Astrocyte of the cerebellum (primary cell): ENCODE results near the gene EIF3M.
"Not testable (repeated sequence)": the region's sequence is repeated elsewhere in the genome, so short reads cannot be mapped to it uniquely, and the experiment has no call there.

ENCODE experiments used
- DNase-seq: peaks from one replicate; pipeline ENCODE4 v3.0.0-alpha.2; 2011; ENCODE audit warnings: low read depth
- H3K4me3 ChIP-seq: 2 replicates; pipeline ENCODE4 v1.5.1; 2011; ENCODE audit warnings: mild to moderate bottlenecking, low read depth, low read length, moderate library complexity
- CTCF ChIP-seq: IDR thresholded peaks from 2 replicates; pipeline ENCODE4 v1.5.1; 2012; ENCODE audit warnings: low read length, low read depth, moderate library complexity, mild to moderate bottlenecking; ENCODE audit errors: missing control alignments
- in situ Hi-C: cut with HindIII; loops from 2 replicates; pipeline ENCODE4 v1.10.0; 2017; ENCODE audit warnings: low sequenced_read_pairs

The EIF3M gene

GRCh38 chr11:32584921-32585320, 1.3 kb downstream of the EIF3M start:
- in situ Hi-C loops: no loop called here
- peak overlapping the region; percentile 95 for H3K4me3 ChIP-seq
- TF ChIP-seq CTCF: no peak
- DNase-seq: no peak

- in situ Hi-C loops: no loop called here
- peak; percentile 50 for TF ChIP-seq CTCF
- DNase-seq: no peak
- no peak overlapping the region for H3K4me3 ChIP-seq
Measured at GRCh38 chr11:32586576-32587190, 3.1 kb downstream of the EIF3M start.

- no peak overlapping the region for H3K4me3 ChIP-seq
- no peak for DNase-seq
- in situ Hi-C loops: no loop called here
- TF ChIP-seq CTCF: no peak
Measured at GRCh38 chr11:32594272-32594671, 10.6 kb downstream of the EIF3M start.

GRCh38 chr11:32596114-32596513, 12.5 kb downstream of the EIF3M start:
- DNase-seq, in situ Hi-C loops, H3K4me3 ChIP-seq: not testable (repeated sequence)

- TF ChIP-seq CTCF: no peak
- no peak for DNase-seq
- no peak overlapping the region for H3K4me3 ChIP-seq
- in situ Hi-C loops: no loop called here
Measured at GRCh38 chr11:32597921-32598320, 14.3 kb downstream of the EIF3M start.

GRCh38 chr11:32602657-32603415, 19.2 kb downstream of the EIF3M start:
- DNase-seq: peak; percentile 62
- TF ChIP-seq CTCF: no peak
- H3K4me3 ChIP-seq: no peak overlapping the region
- in situ Hi-C loops: no loop called here

GRCh38 chr11:32606220-32606619, 22.6 kb downstream of the EIF3M start:
- in situ Hi-C loops: no loop called here
- DNase-seq: no peak
- H3K4me3 ChIP-seq: no peak overlapping the region
- no peak for TF ChIP-seq CTCF

- H3K4me3 ChIP-seq, DNase-seq, in situ Hi-C loops: not testable (repeated sequence)
Measured at GRCh38 chr11:32608826-32609225, 25.2 kb downstream of the EIF3M start.
